GM21423 (cell line): Measurements from ENCODE around the gene BZW2.
"Not testable (repeated sequence)": the region's sequence is repeated elsewhere in the genome, so short reads cannot be mapped to it uniquely, and the experiment has no call there.

Experiments
- ATAC-seq: cut with Tn5 transposase; IDR thresholded peaks from one replicate; pipeline ENCODE4 v1.9.1; 2021; ENCODE audit warnings: mild to moderate bottlenecking, moderate library complexity; ENCODE audit not compliant: unreplicated experiment

Gene BZW2

DNA sequence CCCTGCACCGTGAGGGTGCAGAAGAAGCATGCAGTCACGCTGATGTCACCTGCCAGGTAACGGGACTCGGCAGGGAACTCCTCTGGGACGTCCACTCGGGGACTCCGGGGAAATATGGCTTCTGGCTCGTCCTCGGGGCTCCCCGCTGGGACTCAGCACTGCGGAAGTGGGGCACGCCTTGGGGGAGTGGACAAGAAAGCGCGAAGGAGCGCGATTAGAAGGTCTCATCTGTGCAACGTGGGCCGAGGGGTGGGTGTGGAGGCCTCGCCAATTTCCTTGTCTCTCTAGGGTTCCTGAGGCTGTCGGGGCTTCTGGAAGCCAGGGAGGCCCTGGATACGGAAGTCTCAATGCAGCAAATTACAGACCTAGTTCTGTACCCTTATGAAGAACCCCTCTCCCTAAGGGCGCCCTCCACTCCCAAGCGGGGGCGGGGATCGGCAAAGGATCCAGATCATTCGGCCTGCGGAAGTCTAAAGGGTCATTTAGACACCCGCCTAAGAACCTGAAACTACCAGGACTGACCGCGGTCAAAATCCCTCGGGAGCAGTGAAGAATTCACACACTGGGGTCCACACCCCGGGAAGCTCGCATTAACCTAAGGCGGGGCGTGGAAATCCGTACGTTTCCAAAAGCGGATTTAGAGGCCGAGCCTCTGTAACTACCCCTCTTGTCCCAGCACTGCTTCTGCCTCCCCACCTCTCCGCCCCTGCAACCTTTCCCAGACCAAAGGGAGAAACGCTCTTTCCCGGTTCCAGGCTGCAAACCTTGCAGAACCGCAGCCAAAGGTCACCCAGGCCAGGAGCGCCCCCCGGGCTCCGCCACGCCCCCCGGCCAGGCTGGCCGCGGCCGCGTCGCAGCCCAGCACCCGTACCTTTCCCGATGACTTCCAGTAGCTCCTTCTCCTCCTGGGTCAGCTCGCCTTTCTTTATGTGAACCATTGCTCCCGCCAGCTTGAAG lies 1.1 kb upstream of the BZW2 start:
- no peak for ATAC-seq

DNA sequence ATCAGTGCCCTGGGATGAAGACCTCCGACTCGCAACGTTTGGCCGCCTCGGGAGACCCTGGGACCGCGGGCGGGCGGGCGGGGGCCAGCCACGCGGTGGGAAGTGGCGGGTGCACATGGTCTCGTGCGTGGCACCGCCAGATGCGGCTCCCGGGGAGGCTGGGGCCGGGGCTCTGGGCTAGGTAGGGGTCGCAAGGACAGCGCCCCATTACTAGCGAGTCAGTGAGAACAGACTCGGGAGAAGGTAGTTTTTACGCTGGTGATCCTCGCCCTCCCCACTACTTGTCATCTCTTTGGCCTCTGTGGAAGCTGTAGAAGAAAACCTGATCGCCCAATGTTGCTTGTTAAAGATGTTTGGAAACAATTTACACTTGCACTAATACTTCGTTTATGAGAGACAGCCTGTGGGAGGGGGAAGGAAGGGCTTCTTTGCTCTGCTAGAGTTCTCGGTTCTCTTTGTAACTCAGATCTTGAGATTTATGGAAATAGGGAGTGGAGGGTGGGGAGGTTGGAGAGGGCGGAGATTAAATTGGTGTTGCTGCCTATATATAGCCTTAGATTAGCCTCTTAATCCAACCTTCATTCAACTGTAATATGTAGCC lies 591 bp downstream of the BZW2 start:
- ATAC-seq, result no peak

DNA sequence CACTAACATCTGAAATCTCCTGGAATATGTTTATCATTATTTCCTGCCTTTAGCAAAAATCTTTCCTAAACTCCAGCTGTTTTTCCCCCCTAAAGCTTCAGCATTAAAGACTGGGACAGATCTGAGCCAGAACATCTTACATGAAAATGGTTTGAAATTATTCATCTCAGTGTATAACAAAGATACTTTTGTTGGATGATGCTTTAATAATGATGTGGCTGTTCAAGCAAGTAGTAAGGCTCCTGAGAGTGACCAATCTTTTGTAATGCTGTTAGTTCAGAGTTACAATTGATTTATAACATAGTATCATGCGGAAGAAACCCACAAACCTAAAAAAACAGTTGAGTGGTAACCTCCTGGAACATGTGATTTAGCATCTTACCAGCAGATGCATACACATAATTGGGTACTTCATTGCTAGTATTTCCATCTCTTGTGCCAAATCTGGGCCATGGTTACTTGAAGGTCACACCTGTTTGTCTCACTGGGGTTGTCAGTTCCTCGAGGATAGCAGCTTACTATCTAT lies 1.5 kb downstream of the BZW2 start:
- no peak for ATAC-seq

DNA sequence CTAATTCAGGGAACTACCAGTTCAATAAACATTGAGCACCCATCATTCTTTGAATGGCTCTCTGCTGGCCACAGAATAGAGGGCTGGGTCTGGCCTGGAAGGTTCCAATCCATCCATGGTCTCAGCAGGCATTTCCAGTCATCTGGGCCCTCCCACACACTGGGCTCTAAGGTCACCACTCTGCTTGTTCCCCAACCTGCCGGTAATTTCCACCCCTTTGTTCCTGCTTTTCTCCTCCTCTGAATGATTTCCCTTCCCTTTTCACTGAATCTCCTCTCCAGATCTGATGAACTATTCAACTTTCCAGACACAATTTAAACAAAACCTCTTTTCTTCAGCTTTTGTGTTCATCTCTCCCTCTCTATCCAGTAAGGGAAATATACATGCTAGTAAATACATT lies 2.6 kb downstream of the BZW2 start:
- ATAC-seq, result no peak

DNA sequence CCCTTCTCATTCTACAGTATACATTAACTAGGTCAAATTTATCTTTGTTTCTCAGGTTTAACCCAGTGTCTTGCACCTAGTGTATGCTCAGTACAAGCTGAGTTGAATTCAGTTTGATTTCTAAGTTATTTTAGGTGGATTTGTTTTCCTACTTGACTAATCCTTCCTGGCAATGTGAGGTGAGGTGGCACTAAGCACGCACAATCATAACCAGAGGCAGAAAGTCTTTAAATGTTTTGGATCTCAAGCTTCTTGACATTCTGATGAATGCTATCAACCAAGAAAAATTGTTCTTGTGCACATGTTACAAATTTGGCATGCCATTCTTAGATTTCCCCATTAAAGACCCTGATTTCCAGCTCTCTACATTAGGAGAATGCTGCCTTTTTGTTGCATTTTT lies 3.2 kb downstream of the BZW2 start:
- ATAC-seq, result no peak

DNA sequence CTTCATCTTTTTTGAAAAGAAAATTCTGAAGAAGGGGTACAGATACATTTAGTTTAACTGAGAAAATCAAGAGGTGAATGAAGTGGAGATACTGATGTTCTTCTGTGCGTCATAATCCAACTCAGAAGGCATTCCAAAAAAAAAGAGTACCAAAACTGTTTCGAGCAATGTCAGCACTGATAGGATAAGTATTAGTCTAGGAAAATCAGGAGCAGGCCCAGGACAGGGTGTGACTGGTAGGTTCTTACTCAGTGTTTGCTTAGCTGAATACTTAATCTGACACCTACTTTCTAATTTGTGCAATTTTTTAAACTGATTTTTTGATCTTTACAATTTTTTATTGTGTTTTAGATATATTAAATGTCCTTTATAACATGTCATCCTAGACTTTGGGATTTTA lies 4.3 kb downstream of the BZW2 start:
- no peak for ATAC-seq

DNA sequence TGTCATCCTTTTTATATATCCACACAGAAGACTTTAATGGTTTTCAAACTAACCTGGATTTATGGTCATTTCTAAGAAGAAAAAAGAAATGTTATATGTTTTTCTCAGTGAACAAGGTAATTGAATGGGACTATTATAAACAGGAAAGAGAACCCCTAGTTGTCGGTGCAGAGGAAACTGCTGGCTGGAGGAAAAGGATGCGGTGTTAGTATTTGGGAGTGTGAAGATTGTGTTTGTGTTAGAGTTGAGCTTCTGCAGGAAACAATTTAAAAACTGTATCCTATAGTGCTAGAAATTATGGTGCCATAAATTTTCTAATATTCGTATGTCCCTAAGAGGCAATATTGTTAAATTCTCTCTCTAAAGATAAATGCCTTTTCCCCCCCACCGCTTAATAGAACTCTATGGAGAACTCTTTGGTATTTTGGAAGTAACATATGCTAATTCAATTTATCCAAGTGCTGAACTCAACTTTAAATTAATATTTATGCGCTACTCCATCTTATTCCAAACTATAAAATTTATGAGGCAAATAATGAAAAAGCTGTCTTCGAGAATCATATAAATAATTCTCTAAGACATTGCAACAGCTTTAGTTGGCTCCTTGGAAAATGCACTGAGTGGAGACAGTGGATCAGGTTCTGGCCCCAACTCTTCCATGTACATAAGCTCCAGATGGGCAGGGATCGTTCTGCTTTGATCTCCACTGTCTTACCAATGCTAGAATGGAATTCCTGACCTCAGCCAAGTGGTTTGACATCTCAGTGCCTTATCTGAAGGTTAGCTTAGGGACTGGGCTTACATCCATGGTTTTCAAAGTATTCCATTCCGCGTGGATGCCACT lies 5.6 kb downstream of the BZW2 start:
- no peak for ATAC-seq

DNA sequence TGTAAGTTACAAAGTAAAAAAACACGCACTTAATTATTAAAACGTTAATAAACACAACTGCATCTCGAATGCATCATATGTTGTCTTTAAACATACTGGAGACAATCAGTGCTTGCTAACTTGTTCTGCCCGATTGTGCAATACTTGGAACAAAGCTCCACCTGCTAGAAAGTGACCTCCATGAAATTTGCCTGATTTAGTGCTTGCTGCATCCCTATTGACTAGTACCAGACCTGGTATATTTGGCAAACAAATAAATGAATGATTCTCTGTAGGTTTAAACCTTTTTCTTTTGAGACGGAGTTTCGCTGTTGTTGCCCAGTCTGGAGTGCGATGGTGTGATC lies 6.2 kb downstream of the BZW2 start:
- no peak for ATAC-seq

DNA sequence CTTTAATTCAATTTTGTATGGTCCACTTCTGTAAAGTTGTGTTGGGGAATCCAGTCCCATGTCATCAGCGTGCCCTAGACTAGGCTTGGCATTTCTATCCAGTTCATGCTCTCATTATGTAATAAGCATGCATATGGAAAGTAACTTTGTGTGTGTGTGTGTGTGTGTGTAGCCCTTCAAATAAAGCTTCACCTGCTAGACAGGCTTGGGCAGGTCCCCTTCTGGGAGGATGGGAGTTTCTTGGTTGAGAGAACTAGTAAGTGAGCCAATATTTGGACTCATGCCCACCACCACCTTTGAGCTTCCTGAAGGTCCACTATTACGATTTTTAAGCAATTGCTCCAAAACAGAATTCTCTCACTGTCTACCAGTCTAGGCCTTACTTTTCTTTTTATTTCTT lies 6.9 kb downstream of the BZW2 start:
- ATAC-seq, result no peak

DNA sequence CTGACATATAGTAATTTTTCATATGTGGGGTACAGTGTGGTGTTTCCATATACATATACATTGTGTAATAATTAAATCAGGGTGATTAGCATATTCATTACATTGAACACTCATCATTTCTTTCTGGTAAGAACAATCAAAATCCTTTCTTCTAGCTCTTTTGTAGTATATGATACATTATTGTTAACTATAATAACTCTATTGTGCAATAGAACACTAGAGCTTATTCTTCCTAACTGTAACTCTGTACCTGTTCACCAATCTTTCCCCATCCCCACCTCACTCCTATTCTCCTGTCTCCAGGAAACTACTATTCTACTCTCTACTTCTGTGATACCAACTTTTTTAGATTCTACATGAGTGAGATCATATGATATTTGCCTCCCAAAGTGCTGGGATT lies 9.4 kb downstream of the BZW2 start:
- ATAC-seq, result no peak

DNA sequence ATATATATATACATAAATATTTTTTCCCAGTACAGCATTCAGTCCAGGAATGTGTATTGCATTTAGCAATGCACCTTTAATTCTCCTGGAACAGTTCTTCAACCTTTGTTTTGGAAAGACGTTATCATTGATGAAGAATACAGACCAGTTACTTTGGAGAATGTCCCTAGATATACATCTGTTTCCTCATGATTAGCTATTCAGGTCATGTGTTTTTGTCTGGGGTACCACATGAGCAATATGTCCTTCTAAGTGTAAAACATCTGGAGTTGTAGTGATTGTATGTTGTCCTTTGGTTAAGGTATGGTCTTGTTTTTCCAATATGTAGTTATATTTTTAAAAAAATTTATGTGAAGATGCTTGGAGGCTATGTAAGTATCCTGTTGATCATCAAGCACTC lies 10.2 kb downstream of the BZW2 start:
- ATAC-seq, result no peak

DNA sequence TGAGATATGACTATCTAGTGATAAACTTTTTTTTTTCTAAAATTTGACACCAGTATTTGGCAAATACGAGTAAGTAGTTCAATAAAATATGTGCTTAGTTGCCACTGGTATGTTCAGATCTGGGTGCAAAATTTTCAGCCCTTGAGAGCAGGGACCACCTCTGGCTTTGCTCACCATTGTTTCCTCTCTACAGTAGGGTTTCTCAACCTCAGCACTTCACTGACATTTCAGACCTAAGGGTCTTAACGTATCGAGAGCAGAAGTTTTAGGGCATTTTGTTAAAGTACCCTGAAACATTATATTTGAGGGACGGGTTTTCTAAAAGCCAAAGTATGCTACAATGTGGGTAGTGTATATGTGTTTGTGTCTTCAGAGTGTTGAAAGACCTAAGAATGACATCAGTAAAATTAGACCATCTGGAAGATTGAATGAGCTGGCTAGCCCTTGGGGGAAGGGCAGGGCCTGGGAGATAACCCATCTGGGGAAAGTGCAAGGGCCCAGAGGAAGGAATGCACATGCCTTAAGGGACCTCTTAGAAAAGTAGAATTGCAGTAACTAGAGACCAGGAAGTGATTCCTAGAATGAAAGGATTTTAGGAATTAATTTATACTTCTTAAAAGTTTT lies 11.8 kb downstream of the BZW2 start:
- ATAC-seq, result no peak

DNA sequence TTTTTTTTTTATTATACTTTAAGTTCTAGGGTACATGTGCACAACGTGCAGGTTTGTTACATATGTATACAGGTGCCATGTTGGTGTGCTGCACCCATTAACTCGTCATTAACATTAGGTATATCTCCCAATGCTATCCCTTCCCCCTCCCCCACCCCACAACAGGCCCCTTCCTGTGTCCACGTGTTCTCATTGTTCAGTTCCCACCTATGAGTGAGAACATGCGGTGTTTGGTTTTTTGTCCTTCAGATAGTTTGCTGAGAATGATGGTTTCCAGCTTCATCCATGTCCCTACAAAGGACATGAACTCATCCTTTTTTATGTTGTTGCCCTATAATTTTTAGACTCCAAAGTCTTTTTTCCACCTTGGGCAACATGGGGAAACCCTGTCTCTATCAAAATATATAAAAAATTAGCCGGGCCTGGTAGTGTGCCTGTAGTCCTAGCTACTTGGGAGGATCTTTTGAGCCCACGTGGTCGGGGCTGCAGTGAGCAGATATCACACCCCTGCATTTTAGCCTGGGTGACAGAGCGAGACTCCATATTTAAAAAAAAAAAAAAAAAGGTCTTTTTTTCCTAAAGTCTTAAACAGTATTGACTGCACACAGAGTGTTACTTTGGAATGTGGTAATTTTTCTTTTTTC lies 14.0 kb downstream of the BZW2 start:
- ATAC-seq, result not testable (repeated sequence)

DNA sequence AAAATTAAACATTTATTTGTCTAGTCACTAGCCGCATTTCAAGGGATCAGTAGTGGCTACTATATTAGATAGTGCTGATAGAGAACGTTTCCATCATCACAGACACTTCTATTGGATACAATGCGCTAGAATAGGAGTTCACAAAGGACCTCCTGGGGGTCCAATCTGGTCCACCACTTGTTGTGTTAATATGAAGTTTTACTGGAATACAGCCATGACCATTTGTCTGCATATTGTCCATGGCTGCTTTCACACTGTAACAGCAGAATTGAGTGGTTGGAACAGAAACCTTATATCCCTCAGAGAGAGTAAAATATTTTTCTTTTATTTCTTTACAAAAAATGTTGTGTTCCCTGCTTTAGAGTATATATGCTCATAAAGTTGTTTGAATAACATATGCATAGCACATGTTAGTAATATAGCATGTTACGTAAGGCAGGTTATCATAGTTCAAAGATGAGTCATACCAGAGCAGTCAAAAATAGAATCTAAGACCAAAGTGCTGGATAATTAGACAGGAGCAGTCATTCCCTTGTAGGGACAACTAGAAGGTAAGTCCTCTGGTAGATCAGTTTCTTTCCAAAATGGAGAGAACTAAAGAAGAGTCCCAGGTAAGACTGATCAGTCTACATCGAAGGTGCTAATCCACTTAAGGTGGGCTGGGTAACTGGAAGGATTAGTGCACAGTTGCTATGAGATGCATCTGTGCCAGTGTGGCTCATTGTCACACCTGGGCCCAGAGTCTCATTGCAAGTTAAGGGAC lies 14.9 kb downstream of the BZW2 start:
- ATAC-seq, result no peak

DNA sequence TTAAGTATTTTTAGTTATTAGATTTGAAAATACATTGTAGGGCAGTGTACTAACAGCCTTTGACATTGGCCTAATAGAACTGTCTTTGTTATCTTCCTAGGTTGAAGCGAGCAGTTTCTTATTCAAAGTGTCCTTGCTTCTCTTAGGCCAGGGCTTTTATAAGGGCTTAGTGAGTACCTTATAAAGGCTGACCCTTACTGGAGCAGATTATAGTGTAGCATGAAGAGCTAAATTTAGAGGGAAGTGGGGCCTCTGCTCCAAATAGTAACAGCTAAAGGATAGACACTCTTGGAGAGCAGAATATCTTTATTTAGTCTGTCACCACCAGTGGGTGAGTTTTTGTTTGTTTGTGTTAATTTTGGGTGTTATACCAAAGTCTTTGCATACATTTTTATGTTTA lies 15.9 kb downstream of the BZW2 start:
- ATAC-seq, result no peak

DNA sequence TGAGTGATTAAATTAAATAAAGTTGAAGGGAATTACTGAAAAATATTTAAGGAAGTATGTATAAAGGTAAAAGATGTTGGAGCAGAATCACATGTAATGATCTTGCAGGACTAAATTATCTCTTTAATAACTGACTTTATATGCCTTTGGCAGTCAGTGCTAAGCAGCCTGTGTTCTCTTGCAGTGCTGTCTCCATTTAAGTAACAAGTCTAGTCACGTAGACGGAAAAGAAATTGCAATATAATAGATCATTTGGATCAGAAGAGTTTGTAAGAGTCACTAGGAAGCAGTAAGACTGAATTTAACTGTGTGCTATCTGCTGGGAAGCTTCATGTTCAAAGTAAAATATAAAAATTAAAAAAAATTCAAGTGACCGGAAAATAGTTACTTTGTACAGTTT lies 21.4 kb downstream of the BZW2 start:
- no peak for ATAC-seq

DNA sequence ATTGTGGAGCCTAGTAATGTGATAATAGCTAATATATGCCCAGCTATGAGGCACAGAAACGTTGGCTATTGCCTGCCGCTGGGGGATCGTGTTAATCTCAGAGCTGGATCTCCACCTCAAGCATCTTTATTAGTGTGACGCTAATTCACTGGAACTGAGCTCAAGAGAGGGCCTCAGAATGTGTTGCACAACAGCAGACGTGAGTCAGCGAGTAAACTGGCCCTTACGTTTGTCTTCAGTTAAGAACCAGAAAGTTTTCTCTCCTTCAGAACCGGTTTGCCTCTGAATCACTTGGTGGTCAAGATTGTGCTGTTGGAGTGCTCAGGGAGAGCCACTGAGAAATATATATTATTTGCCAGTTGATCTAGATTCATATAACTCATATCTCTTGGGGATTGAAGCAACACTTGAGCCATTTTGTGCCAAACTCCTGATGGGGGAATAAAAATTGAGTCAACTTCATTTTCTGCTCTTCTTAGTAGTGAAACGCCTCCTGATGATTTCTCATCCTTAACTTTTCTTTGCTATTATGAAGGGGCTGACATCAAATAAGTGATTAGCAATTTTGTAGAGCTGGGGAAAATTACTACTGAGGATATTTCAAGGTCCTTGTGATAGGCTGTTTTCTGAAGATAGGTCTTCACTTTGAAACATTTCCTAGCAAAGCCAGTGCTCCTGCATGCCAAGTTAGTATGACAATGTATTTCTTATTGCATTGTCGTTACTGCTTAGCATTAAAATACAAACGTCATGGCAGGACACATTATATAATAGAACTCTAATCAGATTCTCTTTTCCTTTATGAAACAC lies 22.3 kb downstream of the BZW2 start:
- ATAC-seq, result no peak

DNA sequence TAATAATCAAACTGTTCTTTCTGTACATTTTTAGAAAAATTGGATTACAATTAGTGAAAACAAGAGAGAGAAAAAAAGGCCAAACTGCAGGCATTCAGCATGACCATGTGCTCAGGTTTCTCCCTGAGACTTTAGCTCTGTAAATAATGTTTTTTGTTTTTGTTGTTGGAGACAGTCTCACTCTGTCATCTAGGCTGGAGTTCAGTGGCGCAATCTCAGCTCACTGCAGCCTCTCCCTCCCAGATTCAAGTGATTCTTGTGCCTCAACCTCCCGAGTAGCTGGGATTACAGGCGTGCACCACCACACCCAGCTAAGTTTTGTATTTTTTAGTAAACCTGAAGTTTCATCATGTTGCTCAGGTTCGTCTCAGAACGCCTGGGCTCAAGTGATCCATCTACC lies 23.0 kb downstream of the BZW2 start:
- no peak for ATAC-seq

DNA sequence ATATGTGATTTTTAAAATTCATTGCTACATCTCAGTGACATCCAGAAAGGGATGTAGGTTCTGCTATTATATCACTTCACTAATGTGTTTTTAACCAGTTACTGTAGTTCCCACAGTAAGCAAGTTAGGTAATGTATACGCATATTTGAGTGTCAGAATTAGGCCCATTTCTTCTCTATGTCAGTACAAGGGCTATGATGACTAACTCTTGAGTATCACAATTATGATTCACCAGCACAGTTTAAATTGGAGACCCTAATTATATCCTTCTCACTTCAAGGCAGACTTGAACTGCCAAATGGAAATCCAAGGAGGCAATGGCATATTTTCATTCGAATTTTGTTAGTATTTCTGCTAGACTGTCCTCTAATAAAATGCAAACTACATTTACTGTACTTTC lies 23.6 kb downstream of the BZW2 start:
- ATAC-seq, result no peak
